GM18508 (cell line): ENCODE measurements around the gene PHTF2.
A peak's percentile ranks its signal among the peaks of the same experiment; 100 is the strongest.
"Not testable (repeated sequence)": the region's sequence is repeated elsewhere in the genome, so short reads cannot be mapped to it uniquely, and the experiment has no call there.

Experiments used
- ATAC-seq: cut with Tn5 transposase; IDR thresholded peaks from one replicate; pipeline ENCODE4 v1.9.1; 2021; ENCODE audit warnings: moderate number of reproducible peaks; ENCODE audit not compliant: insufficient read depth, unreplicated experiment

The PHTF2 gene

GRCh38 chr7:77798394-77799077, at the start of gene PHTF2, which contains the start of gene TMEM60:
Gene PHTF2, plus strand, starts transcription at chr7:77798773.
Gene TMEM60, minus strand, starts transcription at chr7:77798434. Its CDS starts 4,061 bp downstream, at chr7:77794373.
- ATAC-seq = peak; percentile 91

- no peak for ATAC-seq
Measured at GRCh38 chr7:77752016-77752415, 46.6 kb upstream of the PHTF2 start.

GRCh38 chr7:77753173-77753572, 45.4 kb upstream of the PHTF2 start:
- ATAC-seq = no peak

- ATAC-seq = peak; percentile 82
Measured at GRCh38 chr7:77757589-77757988, 41.0 kb upstream of the PHTF2 start.

- ATAC-seq = no peak
Measured at GRCh38 chr7:77759294-77759889, 39.2 kb upstream of the PHTF2 start.

GRCh38 chr7:77760809-77761453, 37.6 kb upstream of the PHTF2 start:
- ATAC-seq = no peak

GRCh38 chr7:77765481-77765880, 33.1 kb upstream of the PHTF2 start:
- ATAC-seq = no peak

GRCh38 chr7:77765906-77766800, 32.4 kb upstream of the PHTF2 start:
- ATAC-seq = no peak

GRCh38 chr7:77766801-77767605, 31.6 kb upstream of the PHTF2 start:
- no peak for ATAC-seq

GRCh38 chr7:77770316-77770715, 28.3 kb upstream of the PHTF2 start:
- no peak for ATAC-seq

GRCh38 chr7:77771901-77772300, 26.7 kb upstream of the PHTF2 start:
- no peak for ATAC-seq

- ATAC-seq = no peak
Measured at GRCh38 chr7:77778535-77778934, 20.0 kb upstream of the PHTF2 start.

- no peak for ATAC-seq
Measured at GRCh38 chr7:77782383-77782782, 16.2 kb upstream of the PHTF2 start.

GRCh38 chr7:77783111-77783510, 15.5 kb upstream of the PHTF2 start:
- ATAC-seq = no peak

GRCh38 chr7:77783545-77783944, 15.0 kb upstream of the PHTF2 start:
- ATAC-seq = no peak

- ATAC-seq = not testable (repeated sequence)
Measured at GRCh38 chr7:77784426-77784825, 14.1 kb upstream of the PHTF2 start.

GRCh38 chr7:77786018-77786417, 12.6 kb upstream of the PHTF2 start:
- no peak for ATAC-seq

GRCh38 chr7:77786741-77787140, 11.8 kb upstream of the PHTF2 start:
- ATAC-seq = no peak

GRCh38 chr7:77788327-77788902, 10.2 kb upstream of the PHTF2 start:
- no peak for ATAC-seq
